Measurements from ENCODE around the gene CNTN1.

CNTN1 gene

DNA sequence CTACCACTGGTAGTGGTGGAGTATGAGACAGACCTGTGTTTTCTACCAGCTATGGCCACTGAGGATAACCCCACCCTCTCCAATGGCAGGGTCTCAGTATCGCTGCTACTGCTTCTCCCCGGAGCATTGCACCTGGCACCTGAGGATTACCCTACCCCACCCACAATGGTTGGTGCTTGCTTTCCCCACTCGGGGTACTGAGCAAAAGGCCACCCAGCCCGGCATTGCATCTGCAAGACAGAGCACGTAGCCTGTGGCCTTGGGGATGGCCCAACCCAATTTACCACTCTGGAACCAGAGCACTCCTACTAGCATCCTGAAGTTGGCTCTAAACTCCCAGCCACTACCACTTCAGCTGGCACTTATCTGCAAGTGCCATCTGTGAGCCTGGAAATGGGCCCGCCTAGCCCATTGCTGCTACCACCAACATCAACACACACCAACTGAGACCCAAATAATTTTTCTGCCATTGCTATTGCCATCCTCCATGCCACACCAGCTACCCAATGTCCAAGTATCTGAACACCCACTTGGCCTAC, 145.7 kb downstream of the CNTN1 start:
- no peaks in the 10 kb centered on the region for H3K4me1 ChIP-seq (ENCODE audit: control insufficient read depth in 1 of 2, insufficient read depth in 1 of 2, low read depth in 1 of 2, low read length in 1 of 2)
- no peaks in the 10 kb centered on the region for H3K27me3 ChIP-seq
- H3K4me3 ChIP-seq (ENCODE audit: low read depth in 1 of 2, low read length in 1 of 2): no peak overlapping the region
- H3K36me3 ChIP-seq: no peaks in the 10 kb centered on the region
- H3K9me3 ChIP-seq: no peaks in the 10 kb centered on the region
- TF ChIP-seq, protein P1, sequence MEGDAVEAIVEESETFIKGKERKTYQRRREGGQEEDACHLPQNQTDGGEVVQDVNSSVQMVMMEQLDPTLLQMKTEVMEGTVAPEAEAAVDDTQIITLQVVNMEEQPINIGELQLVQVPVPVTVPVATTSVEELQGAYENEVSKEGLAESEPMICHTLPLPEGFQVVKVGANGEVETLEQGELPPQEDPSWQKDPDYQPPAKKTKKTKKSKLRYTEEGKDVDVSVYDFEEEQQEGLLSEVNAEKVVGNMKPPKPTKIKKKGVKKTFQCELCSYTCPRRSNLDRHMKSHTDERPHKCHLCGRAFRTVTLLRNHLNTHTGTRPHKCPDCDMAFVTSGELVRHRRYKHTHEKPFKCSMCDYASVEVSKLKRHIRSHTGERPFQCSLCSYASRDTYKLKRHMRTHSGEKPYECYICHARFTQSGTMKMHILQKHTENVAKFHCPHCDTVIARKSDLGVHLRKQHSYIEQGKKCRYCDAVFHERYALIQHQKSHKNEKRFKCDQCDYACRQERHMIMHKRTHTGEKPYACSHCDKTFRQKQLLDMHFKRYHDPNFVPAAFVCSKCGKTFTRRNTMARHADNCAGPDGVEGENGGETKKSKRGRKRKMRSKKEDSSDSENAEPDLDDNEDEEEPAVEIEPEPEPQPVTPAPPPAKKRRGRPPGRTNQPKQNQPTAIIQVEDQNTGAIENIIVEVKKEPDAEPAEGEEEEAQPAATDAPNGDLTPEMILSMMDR (IDR thresholded peaks at IDR 0.05): no peak
- no peak overlapping the region for H3K27ac ChIP-seq

DNA sequence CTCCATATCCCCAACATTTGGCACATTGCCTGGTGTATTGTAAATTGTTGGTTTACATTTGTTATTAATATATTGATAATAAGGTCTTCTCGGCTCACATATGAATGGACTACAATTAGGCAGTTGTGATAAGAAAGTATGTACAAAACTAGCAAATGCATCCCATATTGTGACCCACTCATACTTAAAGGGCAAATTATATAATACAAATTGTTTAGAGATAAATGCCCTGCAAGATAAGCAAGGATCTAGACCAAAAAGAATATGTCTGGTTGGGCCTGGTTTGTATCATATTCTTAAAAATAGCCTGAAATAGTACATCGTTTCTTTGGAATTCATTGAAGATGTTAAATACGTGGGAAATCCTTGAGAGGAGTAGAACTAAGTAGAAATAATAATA, 151.3 kb downstream of the CNTN1 start:
- no peak overlapping the region for H3K4me3 ChIP-seq (ENCODE audit: low read depth in 1 of 2, low read length in 1 of 2)
- no peak overlapping the region for H3K27ac ChIP-seq
- H3K27me3 ChIP-seq: no peaks in the 10 kb centered on the region
- H3K9me3 ChIP-seq: no peaks in the 10 kb centered on the region
- TF ChIP-seq, protein P1 (IDR thresholded peaks at IDR 0.05): no peak
- H3K36me3 ChIP-seq: no peaks in the 10 kb centered on the region
- no peaks in the 10 kb centered on the region for H3K4me1 ChIP-seq (ENCODE audit: control insufficient read depth in 1 of 2, insufficient read depth in 1 of 2, low read depth in 1 of 2, low read length in 1 of 2)

DNA sequence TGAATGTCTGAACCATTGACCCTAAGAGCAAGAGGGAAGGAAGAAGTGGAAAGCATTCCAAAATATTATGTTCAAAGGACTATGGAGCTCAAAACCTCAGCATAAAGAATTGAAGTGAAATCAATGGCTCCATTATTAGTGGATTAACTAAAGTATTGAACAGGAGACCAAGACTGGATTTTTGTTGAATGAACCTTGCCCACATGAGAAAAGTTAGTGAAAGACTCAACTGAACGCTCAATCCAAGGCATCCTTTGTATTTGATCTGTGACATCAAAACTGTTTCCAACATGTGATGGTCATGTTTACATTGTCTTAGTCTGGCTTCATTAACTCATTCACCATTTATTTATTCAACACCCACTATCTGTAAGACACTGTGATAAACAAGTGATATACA, 161.0 kb downstream of the CNTN1 start:
- H3K4me3 ChIP-seq (ENCODE audit: low read depth in 1 of 2, low read length in 1 of 2): no peak overlapping the region
- H3K27ac ChIP-seq: no peak overlapping the region
- no peaks in the 10 kb centered on the region for H3K9me3 ChIP-seq
- no peaks in the 10 kb centered on the region for H3K36me3 ChIP-seq
- no peaks in the 10 kb centered on the region for H3K4me1 ChIP-seq (ENCODE audit: control insufficient read depth in 1 of 2, insufficient read depth in 1 of 2, low read depth in 1 of 2, low read length in 1 of 2)
- H3K27me3 ChIP-seq: no peaks in the 10 kb centered on the region
- TF ChIP-seq, protein P1 (IDR thresholded peaks at IDR 0.05): no peak

DNA sequence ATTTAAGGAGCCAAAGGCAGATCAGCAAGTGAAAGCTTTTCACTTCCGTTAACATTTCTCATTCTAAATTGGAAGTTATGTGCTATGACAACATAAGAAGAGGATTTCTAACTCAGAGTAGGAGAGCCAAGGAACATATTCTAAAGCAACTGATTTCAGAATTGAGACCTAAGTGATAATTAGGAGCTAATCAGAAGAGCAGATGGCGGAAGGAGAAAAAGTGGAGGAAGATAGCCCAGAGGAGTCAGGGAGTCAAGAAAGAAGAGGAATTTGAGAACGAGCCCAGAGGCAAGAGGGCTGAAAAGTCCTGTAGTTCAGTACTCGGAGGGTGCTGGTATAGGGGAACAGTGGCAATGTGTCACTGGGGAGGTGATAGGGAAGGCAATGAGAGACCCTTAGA, 162.4 kb downstream of the CNTN1 start:
- no peaks in the 10 kb centered on the region for H3K36me3 ChIP-seq
- H3K4me1 ChIP-seq (ENCODE audit: control insufficient read depth in 1 of 2, insufficient read depth in 1 of 2, low read depth in 1 of 2, low read length in 1 of 2): no peaks in the 10 kb centered on the region
- H3K9me3 ChIP-seq: no peaks in the 10 kb centered on the region
- no peaks in the 10 kb centered on the region for H3K27me3 ChIP-seq
- no peak overlapping the region for H3K4me3 ChIP-seq (ENCODE audit: low read depth in 1 of 2, low read length in 1 of 2)
- no peak overlapping the region for H3K27ac ChIP-seq
- TF ChIP-seq, protein P1 (IDR thresholded peaks at IDR 0.05): no peak

DNA sequence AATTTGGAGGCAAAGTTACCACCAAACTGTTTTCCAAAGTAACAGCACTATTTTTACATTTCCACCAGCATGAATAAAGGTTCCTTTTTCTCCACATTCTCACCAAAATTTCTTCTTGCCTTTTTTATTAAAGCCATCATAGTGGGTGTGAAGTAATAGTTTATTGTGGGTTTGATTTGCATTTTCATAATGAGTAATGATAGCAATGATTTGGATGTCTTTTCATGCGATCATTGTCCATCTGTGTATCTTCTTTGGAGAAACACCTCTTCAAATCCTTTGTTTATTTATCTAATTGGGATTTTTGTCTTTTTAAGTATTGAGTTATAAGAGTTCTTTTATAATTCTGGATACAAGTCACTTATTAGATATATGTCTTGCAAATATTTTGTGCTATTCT, 172.7 kb downstream of the CNTN1 start:
- H3K4me3 ChIP-seq (ENCODE audit: low read depth in 1 of 2, low read length in 1 of 2): no peak overlapping the region
- no peak overlapping the region for H3K27ac ChIP-seq
- no peaks in the 10 kb centered on the region for H3K36me3 ChIP-seq
- H3K4me1 ChIP-seq (ENCODE audit: control insufficient read depth in 1 of 2, insufficient read depth in 1 of 2, low read depth in 1 of 2, low read length in 1 of 2): no peaks in the 10 kb centered on the region
- TF ChIP-seq, protein P1 (IDR thresholded peaks at IDR 0.05): no peak
- no peaks in the 10 kb centered on the region for H3K27me3 ChIP-seq
- H3K9me3 ChIP-seq: no peaks in the 10 kb centered on the region

DNA sequence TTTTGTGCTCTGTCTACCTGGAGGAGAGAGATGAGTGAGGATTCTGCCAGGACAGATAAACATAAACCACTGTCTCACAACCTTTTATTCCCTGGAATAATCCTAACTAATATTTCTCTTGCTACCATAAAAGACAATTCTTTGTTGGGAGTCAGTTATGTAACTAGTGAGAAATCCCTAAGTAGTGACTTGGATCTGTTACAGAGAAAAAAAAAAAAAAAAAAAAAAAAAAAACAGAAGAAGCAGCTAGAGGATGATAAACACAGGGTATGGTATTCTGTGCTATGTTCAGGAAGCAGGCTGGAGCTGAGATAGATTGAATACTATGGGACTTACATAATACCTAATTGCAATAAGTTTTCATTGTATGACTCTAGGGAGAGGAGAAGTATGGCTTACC, 178.7 kb downstream of the CNTN1 start:
- Histone ChIP-seq H3K27me3 (no peaks in the 10 kb centered on the region), H3K4me1 (ENCODE audit: control insufficient read depth in 1 of 2, insufficient read depth in 1 of 2, low read depth in 1 of 2, low read length in 1 of 2) (no peaks in the 10 kb centered on the region), H3K27ac (no peak overlapping the region), H3K9me3 (no peaks in the 10 kb centered on the region), H3K36me3 (no peaks in the 10 kb centered on the region), H3K4me3 (ENCODE audit: low read depth in 1 of 2, low read length in 1 of 2) (no peak overlapping the region)
- TF ChIP-seq, protein P1 (IDR thresholded peaks at IDR 0.05): no peak

Data from neutrophil (primary cell).